SJSA1 (cell line): ENCODE measurements around the gene INPP5A. TPM values are rescaled to one million over a fixed set of nuclear protein-coding genes. Genes with fewer than 3 reads are reported as not detected.
"Not testable (repeated sequence)": the region's sequence is repeated elsewhere in the genome, so short reads cannot be mapped to it uniquely, and the experiment has no call there.

ENCODE experiments used
- DNase-seq, 2 experiments: peaks; one replicate each; pipeline ENCODE4 v3.0.0-alpha.2; 2015 to 2020; ENCODE audit warnings: low spot score in 2 of 2, low read depth in 1 of 2
- H3K27ac ChIP-seq: fragments of 250-450 bp; sonication (Bioruptor Pico); 2 replicates; pipeline ENCODE4 v1.5.1; 2020; ENCODE audit warnings: mild to moderate bottlenecking, moderate library complexity
- H3K27me3 ChIP-seq: fragments of 250-450 bp; sonication (Bioruptor Pico); replicated peaks from 2 replicates; pipeline ENCODE4 v1.5.1; 2020; ENCODE audit warnings: mild to moderate bottlenecking, moderate library complexity
- H3K36me3 ChIP-seq: fragments of 250-450 bp; sonication (Bioruptor Pico); 2 replicates; pipeline ENCODE4 v1.5.1; 2020; ENCODE audit warnings: mild to moderate bottlenecking
- H3K4me1 ChIP-seq: fragments of 250-450 bp; sonication (Bioruptor Pico); replicated peaks from 2 replicates; pipeline ENCODE4 v1.6.1; 2021; ENCODE audit warnings: mild to moderate bottlenecking
- H3K4me3 ChIP-seq: fragments of 250-450 bp; sonication (Bioruptor Pico); 2 replicates; pipeline ENCODE4 v1.5.1; 2020; ENCODE audit warnings: mild to moderate bottlenecking
- H3K9me3 ChIP-seq: fragments of 250-450 bp; sonication (Bioruptor Pico); replicated peaks from 2 replicates; pipeline ENCODE4 v1.5.1; 2020; ENCODE audit warnings: mild to moderate bottlenecking
- total RNA-seq: library from RNA; depleted of rRNA; stranded (reverse); fragments of >200 nt; shearing (Covaris generic); gene quantifications from 2 replicates; pipeline ENCODE4 v1.2.3, GENCODE V29; 2014

INPP5A gene
- total RNA-seq, 1 experiment from 2014 or later = 56.8 TPM

- Histone ChIP-seq H3K9me3 (no peaks in the 10 kb centered on the region), H3K4me3 (no peak overlapping the region), H3K4me1 (peaks cover 6% of the 10 kb centered on the region), H3K27me3 (no peaks in the 10 kb centered on the region), H3K36me3 (peaks cover 74% of the 10 kb centered on the region), H3K27ac (no peak overlapping the region)
- no peak for DNase-seq
These were observed 192.4 kb downstream of the INPP5A start for GRCh38 chr10:132729810-132730572.

- H3K27ac ChIP-seq = no peak overlapping the region
These were observed 193.0 kb downstream of the INPP5A start for GRCh38 chr10:132730573-132730953.

GRCh38 chr10:132732518-132732917 lies 194.9 kb downstream of the INPP5A start:
- Histone ChIP-seq H3K36me3 (peaks cover 57% of the 10 kb centered on the region), H3K27ac (no peak overlapping the region), H3K4me3 (no peak overlapping the region), H3K9me3 (no peaks in the 10 kb centered on the region), H3K27me3 (no peaks in the 10 kb centered on the region), H3K4me1 (no peaks in the 10 kb centered on the region)
- no peak for DNase-seq

More at GRCh38 chr10:132730573-132730953, 193.0 kb downstream of the INPP5A start:
- no peaks in the 10 kb centered on the region for H3K27me3 ChIP-seq
- peaks cover under 1% of the 10 kb centered on the region for H3K4me1 ChIP-seq
- peaks cover 71% of the 10 kb centered on the region for H3K36me3 ChIP-seq
- H3K4me3 ChIP-seq = no peak overlapping the region
- no peaks in the 10 kb centered on the region for H3K9me3 ChIP-seq
- no peak for DNase-seq

GRCh38 chr10:132733926-132734325 lies 196.3 kb downstream of the INPP5A start:
- Histone ChIP-seq H3K4me3 (no peak overlapping the region), H3K27me3 (no peaks in the 10 kb centered on the region), H3K27ac (no peak overlapping the region), H3K4me1 (no peaks in the 10 kb centered on the region), H3K9me3 (no peaks in the 10 kb centered on the region), H3K36me3 (peaks cover 46% of the 10 kb centered on the region)
- no peak for DNase-seq

GRCh38 chr10:132735341-132735775 lies 197.8 kb downstream of the INPP5A start:
- H3K4me1 ChIP-seq = no peaks in the 10 kb centered on the region
- no peaks in the 10 kb centered on the region for H3K27me3 ChIP-seq
- DNase-seq = no peak
- H3K4me3 ChIP-seq = no peak overlapping the region
- H3K36me3 ChIP-seq = peaks cover 40% of the 10 kb centered on the region
- H3K27ac ChIP-seq = no peak overlapping the region
- H3K9me3 ChIP-seq = no peaks in the 10 kb centered on the region

GRCh38 chr10:132735923-132736391 lies 198.4 kb downstream of the INPP5A start:
- no peaks in the 10 kb centered on the region for H3K9me3 ChIP-seq
- H3K36me3 ChIP-seq = peaks cover 39% of the 10 kb centered on the region
- no peak overlapping the region for H3K27ac ChIP-seq
- no peak overlapping the region for H3K4me3 ChIP-seq
- no peaks in the 10 kb centered on the region for H3K27me3 ChIP-seq
- DNase-seq = no peak
- H3K4me1 ChIP-seq = no peaks in the 10 kb centered on the region; the same call in 1 of the 2 replicates

- Histone ChIP-seq H3K4me1 (peaks cover 14% of the 10 kb centered on the region), H3K27me3 (no peaks in the 10 kb centered on the region), H3K27ac (no peak overlapping the region), H3K4me3 (no peak overlapping the region), H3K36me3 (peaks cover 48% of the 10 kb centered on the region), H3K9me3 (no peaks in the 10 kb centered on the region)
- no peak for DNase-seq
These were observed 199.9 kb downstream of the INPP5A start for GRCh38 chr10:132737390-132738048.

- Histone ChIP-seq H3K27me3 (no peaks in the 10 kb centered on the region), H3K36me3 (peaks cover 38% of the 10 kb centered on the region), H3K4me1 (peaks cover 23% of the 10 kb centered on the region), H3K9me3 (no peaks in the 10 kb centered on the region), H3K27ac (no peak overlapping the region), H3K4me3 (no peak overlapping the region)
- no peak for DNase-seq
These were observed 201.1 kb downstream of the INPP5A start for GRCh38 chr10:132738454-132739224.

- peaks cover 34% of the 10 kb centered on the region for H3K36me3 ChIP-seq
- H3K9me3 ChIP-seq = no peaks in the 10 kb centered on the region
- DNase-seq = no peak
- H3K27ac ChIP-seq = no peak overlapping the region
- H3K27me3 ChIP-seq = no peaks in the 10 kb centered on the region
- H3K4me3 ChIP-seq = no peak overlapping the region
- peaks cover 29% of the 10 kb centered on the region for H3K4me1 ChIP-seq
These were observed 201.6 kb downstream of the INPP5A start for GRCh38 chr10:132739225-132739613.

- no peak overlapping the region for H3K27ac ChIP-seq
- H3K27me3 ChIP-seq = no peaks in the 10 kb centered on the region
- H3K4me3 ChIP-seq = no peak overlapping the region
- H3K4me1 ChIP-seq = peaks cover 43% of the 10 kb centered on the region
- H3K36me3 ChIP-seq = peaks cover 38% of the 10 kb centered on the region
- no peaks in the 10 kb centered on the region for H3K9me3 ChIP-seq
- no peak for DNase-seq
These were observed 203.0 kb downstream of the INPP5A start for GRCh38 chr10:132740588-132740987.

GRCh38 chr10:132742167-132742836 lies 204.7 kb downstream of the INPP5A start:
- no peak for DNase-seq
- no peak overlapping the region for H3K4me3 ChIP-seq
- H3K4me1 ChIP-seq = peaks cover 45% of the 10 kb centered on the region
- peaks cover 35% of the 10 kb centered on the region for H3K36me3 ChIP-seq
- no peaks in the 10 kb centered on the region for H3K9me3 ChIP-seq
- no peaks in the 10 kb centered on the region for H3K27me3 ChIP-seq
- peak overlapping the region; percentile 62 for H3K27ac ChIP-seq

- no peaks in the 10 kb centered on the region for H3K9me3 ChIP-seq
- H3K27me3 ChIP-seq = no peaks in the 10 kb centered on the region
- peaks cover 35% of the 10 kb centered on the region for H3K36me3 ChIP-seq
- peak overlapping the region; percentile 62 for H3K27ac ChIP-seq
- peaks cover 45% of the 10 kb centered on the region for H3K4me1 ChIP-seq
- DNase-seq = peak; percentile 71 to 74
- H3K4me3 ChIP-seq = no peak overlapping the region
These were observed 205.2 kb downstream of the INPP5A start for GRCh38 chr10:132742837-132743194.

- not testable (repeated sequence) for H3K9me3 ChIP-seq
These were observed 205.8 kb downstream of the INPP5A start for GRCh38 chr10:132743196-132743924.

More at GRCh38 chr10:132743196-132743924, 205.8 kb downstream of the INPP5A start:
- H3K27me3 ChIP-seq, H3K4me3 ChIP-seq: not testable (repeated sequence)
- H3K27ac ChIP-seq = peak overlapping the region; percentile 79
- H3K4me1 ChIP-seq = peaks cover 45% of the 10 kb centered on the region
- H3K36me3 ChIP-seq = peaks cover 37% of the 10 kb centered on the region
- DNase-seq = peak; percentile 84 to 86
